HG03460 (cell line): ENCODE data around the gene ZFP36L2.

Experiments
- ATAC-seq: cut with Tn5 transposase; IDR thresholded peaks from one replicate; pipeline ENCODE4 v1.9.1; 2021; ENCODE audit not compliant: unreplicated experiment

ZFP36L2 gene, protein sequence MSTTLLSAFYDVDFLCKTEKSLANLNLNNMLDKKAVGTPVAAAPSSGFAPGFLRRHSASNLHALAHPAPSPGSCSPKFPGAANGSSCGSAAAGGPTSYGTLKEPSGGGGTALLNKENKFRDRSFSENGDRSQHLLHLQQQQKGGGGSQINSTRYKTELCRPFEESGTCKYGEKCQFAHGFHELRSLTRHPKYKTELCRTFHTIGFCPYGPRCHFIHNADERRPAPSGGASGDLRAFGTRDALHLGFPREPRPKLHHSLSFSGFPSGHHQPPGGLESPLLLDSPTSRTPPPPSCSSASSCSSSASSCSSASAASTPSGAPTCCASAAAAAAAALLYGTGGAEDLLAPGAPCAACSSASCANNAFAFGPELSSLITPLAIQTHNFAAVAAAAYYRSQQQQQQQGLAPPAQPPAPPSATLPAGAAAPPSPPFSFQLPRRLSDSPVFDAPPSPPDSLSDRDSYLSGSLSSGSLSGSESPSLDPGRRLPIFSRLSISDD

GRCh38 chr2:43226558-43226954 is at the start of gene ZFP36L2:
Gene ZFP36L2, minus strand, starts transcription at chr2:43226606. Its CDS starts 291 bp downstream, at chr2:43226315.
- peak; percentile 57 for ATAC-seq

DNA sequence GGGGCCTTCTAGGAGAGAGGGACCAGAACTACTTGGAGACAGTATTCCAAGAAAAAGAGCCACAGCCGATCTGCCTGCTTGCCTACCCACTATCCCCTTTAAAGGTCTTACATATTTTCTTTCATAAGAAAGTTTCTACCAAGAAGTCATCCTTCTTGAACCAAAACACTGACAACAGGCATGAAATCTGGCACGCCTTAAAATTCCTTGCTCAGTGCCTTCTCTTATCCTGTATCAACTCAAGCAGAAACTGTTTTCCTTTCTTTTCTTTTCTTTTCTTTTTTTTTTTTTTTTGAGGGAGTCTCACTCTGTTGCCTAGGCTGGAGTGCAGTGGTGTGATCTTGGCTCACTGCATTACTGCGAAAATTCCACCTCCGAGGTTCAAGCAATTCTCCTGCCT is 48.3 kb upstream of the ZFP36L2 start:
- ATAC-seq = no peak

DNA sequence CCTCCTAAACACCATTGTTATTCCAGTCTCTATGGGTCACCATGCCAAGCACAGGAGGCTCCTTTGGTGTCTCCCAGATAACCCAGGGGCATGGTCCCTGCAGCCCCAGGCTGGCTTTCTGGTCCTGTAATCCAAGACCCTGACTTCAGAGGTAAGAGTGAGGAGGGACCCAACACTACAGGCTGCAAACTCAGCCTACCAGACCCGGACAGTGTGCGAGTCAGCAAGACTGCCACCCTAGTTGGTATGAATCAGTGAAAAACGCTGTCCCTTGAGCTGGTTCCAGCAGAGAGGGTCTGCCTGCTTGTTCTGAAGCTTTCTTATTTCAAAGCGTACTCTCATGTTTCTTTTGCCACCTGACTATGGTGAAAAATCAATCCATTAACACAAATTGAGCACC is 47.6 kb upstream of the ZFP36L2 start:
- no peak for ATAC-seq

- ATAC-seq = no peak
These were observed 47.1 kb upstream of the ZFP36L2 start for GRCh38 chr2:43273529-43273928.

DNA sequence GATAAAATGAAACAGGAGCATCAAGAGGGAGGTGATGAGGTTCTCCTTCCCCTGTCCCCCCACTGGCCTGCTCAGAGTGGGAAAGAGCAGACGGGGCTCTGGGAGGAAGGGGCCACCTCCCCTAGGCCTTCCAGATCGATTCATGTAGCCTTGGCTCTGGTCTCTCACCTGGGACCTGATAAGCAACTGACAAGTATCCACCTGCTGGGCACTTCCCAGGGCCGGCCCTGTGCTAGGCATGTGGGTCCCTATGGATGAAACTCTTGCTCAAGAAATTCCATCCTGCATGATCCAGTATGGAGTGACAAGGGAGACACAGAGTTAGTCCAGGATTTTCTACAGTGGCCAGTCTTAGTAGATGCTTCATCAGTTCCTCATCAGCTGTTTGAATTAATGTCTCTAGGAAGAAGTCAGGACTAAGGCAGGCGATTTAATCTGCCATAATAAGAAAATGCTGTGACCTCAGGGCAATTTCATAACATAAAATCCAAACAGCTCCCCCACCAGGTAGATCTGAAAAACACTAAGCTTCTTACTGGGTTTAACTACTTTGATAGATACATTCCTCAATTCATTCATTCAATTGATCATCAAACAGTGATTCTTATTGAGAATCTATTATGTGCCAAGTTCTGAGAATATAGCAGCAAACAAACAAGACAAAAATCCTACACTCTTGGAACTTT is 44.7 kb upstream of the ZFP36L2 start:
- no peak for ATAC-seq

GRCh38 chr2:43270461-43270860 is 44.1 kb upstream of the ZFP36L2 start:
- no peak for ATAC-seq

- no peak for ATAC-seq
These were observed 43.3 kb upstream of the ZFP36L2 start for GRCh38 chr2:43269706-43270105.

DNA sequence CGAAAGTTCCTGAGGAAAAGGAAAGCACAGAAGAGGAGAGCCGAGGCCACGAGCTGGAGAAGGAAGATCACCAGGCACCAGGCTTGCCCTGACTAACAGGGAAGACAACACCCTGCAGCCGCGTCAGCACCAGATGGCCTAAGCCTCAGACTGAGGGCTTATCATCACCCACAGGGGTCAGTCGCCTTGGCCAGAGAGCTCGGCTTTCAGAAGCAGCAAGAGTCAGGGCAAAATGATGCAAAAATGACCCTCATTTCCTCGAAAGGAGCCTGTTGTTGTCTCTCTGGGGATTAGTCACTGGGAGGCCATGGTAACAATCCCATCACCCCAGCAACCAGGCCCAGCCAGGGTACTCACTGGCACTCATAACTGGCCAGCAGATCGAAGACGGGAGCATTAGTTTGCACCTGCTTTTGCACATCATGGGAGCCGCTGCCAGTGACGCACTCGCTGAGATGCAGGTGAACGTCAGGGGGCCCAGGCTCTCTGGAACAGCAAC is 42.7 kb upstream of the ZFP36L2 start:
- no peak for ATAC-seq

DNA sequence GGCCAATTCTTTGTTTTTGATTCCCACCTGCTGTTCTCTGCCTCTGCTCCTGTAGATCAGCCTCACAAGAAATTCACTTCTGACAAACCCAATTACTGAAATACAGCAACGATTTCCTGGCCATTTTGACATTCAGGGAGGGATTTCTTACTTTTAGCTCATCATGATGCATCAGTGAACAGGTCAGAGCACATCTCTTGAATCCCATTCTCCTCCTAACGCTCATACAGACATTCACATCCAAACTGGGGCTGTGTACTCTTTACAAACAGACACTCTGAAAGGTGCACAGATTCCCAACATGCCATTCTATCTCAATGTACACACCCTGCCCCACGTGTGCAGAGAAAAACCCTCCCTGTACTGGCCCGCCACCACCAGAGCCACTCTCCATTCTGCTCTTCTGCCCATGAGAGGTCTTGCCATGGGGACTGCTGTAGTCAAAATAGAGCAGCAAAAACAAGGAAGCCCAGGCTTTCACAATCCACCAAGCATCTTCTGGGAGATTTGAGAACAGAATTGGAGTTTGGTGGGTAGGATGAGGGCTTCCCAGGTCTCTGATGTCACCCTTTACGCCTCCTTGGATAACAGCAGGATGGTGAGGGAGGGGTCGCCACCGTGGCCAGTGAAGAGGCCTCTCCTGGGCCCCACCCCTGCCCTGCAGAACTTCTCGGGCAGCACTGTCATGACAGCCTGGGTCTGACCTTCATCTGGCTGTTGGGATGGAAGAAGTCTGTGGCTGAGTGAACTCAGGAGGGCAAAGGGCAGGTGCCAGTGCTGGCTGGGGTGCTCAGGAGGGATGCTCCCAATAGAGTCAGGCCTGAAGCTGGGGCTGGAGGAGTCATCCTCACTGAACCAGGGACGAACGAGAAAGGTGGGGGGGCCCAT is 41.9 kb upstream of the ZFP36L2 start:
- no peak for ATAC-seq

DNA sequence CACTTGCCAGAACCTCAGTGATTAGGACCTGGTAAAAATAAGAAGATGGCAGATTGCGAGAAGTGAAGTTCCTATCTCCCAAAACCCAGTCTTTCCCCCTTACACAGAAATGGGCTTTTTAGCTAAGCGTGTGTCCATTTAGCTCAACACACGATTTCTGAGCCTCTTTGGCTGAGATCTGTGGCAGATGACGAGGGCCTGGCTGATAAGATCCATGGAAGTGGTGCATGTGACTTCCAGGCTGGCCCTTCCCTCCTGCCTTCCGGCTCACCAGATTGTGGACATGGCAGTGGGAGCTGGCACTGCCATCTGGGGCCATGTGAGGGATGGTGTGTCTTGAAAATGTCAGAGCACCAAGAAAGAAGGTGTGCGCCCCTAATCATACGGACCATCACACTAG is 41.0 kb upstream of the ZFP36L2 start:
- no peak for ATAC-seq

- ATAC-seq = no peak
These were observed 40.3 kb upstream of the ZFP36L2 start for GRCh38 chr2:43266711-43267111.

- ATAC-seq = no peak
These were observed 39.0 kb upstream of the ZFP36L2 start for GRCh38 chr2:43265421-43265820.

DNA sequence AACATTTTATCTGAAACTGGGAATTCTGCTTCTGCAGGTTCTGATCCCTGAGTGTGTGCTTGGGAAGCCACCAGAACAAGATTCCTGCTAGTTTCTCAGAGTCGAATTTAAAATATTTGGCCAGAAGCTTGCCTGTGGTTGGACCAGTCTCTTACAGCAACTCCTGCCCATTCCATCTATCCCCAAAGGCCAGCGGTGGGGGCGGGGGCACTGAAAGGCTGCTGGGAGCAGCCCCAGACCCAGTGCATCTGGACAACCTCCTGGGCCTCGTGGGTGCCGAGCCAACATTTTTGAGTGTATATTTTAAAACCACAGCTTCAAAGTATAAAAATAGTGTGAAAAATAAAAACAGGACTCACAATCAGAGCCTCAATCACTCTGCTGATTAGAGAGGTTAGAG is 38.6 kb upstream of the ZFP36L2 start:
- no peak for ATAC-seq

- no peak for ATAC-seq
These were observed 36.5 kb upstream of the ZFP36L2 start for GRCh38 chr2:43262951-43263350.

GRCh38 chr2:43262239-43262638 is 35.8 kb upstream of the ZFP36L2 start:
- no peak for ATAC-seq

- no peak for ATAC-seq
These were observed 33.1 kb upstream of the ZFP36L2 start for GRCh38 chr2:43259512-43259911.

DNA sequence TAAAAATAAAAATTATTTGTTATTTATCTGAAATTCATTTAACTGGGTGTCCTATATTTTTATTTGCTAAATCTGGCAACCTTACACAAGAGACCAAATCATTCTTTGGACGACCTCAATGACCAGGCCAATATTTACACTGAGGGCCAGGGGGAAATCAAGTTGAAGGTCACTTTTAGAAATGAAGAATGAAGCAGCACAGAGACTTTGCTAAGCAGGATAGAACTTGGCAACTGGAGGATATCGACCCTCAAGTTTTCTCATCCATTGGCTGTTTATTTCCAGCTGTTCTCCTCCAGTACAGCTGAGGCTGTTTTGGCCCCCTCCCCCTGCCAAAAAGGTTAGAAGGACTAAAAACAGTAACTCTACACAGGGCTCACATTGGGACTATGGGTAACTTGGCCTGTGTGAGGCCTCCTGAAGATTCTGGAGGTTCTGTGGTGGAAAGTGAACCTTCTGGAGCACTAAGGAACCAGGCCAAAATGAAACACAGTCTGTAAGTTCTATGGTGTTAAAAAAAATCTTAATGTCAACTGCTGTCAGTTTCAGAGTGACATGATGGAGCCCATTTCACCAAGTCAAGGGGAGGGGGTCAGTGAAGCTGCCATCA is 32.2 kb upstream of the ZFP36L2 start:
- ATAC-seq = no peak

DNA sequence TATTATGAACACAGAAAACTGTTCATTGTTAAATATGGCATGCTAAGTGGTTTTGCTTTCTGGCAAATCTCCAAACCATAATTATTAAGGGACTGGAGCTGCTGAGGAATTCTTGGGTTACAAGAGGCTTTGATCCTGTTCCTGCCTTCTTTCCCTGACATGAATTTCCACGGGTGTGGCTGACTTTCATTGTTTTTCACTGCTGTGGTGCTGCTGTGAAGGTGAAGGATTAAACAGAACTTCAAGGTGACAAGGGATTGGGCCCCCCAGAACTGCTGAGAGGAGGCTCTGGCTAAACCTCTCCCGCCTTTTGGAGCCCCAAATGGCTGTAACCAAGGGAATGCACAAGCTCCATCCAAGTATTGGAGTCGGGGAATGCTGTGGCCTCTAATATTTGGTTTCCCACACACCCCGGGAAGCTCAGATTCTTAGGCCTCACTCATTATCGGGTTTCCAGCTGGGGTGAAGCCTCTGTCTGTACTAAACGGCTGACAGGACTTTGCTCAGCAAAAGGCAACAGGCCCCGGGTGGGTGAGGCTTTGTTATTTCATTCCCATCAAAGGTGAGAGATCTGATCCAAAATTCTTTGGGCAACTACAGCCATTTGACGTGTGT is 29.0 kb upstream of the ZFP36L2 start:
- ATAC-seq = no peak

GRCh38 chr2:43254331-43254730 is 27.9 kb upstream of the ZFP36L2 start:
- ATAC-seq = no peak

DNA sequence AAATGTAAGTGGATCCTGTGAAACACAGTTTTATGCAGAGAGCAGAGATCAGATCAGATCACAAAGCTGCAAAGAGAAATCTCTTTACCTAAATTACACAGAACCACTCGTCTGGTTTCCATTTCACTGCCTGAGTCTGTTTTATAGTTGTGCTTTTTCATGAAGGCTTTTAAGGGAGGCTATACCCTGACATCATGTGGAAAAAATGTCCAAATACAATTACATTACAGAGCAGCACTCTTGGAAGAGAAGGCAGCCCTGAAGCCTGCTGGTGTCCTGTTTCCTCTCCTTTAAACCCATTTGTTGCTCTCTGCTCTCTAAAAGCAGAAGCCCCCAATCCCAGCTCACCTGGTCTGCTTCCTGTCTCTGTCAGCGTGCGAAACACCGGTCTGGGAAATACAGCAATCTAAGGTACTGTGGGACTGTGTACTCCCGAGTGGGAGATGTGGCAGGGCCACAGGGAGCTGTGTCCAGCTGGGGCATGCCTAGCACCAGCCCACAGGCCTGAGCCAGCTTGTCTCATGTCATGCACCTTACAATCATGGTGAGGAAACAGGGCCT is 24.8 kb upstream of the ZFP36L2 start:
- no peak for ATAC-seq
